Measurements from ENCODE around the gene TNFRSF6B.

GRCh38 chr20:63706852-63707557 lies 10.6 kb downstream of the TNFRSF6B start:
- no peak for TF ChIP-seq POLR2A (IDR thresholded peaks at IDR 0.05)
- TF ChIP-seq CTCF (IDR thresholded peaks at IDR 0.05) = no peak
- no peak for TF ChIP-seq POLR2AphosphoS5 (IDR thresholded peaks at IDR 0.05)
- TF ChIP-seq EP300 (IDR thresholded peaks at IDR 0.05) = no peak
